CD4-positive, alpha-beta T cell (primary cell): ENCODE data around the gene KNDC1. TPM values are rescaled to one million over a fixed set of nuclear protein-coding genes. Genes with fewer than 3 reads are reported as not detected.

Experiments used
- ATAC-seq: fragments of 200-7000 bp; cut with Tn5 transposase; one replicate; pipeline ENCODE4 v1.10.0; 2022; ENCODE audit warnings: mild to moderate bottlenecking; ENCODE audit not compliant: poor library complexity
- CTCF ChIA-PET: fragments of 350-600 bp; sonication (Branson Sonifier 250); formaldehyde crosslinking; loops from one replicate; lab custom pipeline; 2021; ENCODE audit warnings: antibody characterized with exemption, inconsistent platforms; lab: Charles Lee
- POLR2A ChIA-PET: fragments of 350-600 bp; sonication (Branson Sonifier 250); formaldehyde crosslinking; loops from one replicate; lab custom pipeline; 2021; ENCODE audit warnings: antibody characterized with exemption, inconsistent platforms; lab: Charles Lee
- DNase-seq, 14 experiments: peaks; one replicate each; pipeline ENCODE4 v3.0.0-alpha.2; 2013 to 2020; ENCODE audit warnings: mixed read lengths in 2 of 14
- H3K27ac ChIP-seq, 2 donors: one replicate each; pipeline versions ENCODE4 v1.5.1 to v1.7.0; 2013; ENCODE audit warnings: low read length in 2 of 2, low read depth in 1 of 2, mild to moderate bottlenecking in 1 of 2
- H3K27me3 ChIP-seq, 2 experiments: 1 replicate in 1 of 2; 2 replicates in 1 of 2; pipeline versions ENCODE4 v1.6.1 to v1.7.0; 2013; ENCODE audit warnings: low read length in 2 of 2, control low read depth in 1 of 2, mild to moderate bottlenecking in 1 of 2, moderate library complexity in 1 of 2; ENCODE audit not compliant: insufficient read depth in 2 of 2, control insufficient read depth in 1 of 2
- H3K36me3 ChIP-seq: one replicate; pipeline ENCODE4 v1.6.1; 2013; ENCODE audit warnings: low read length, control low read depth; ENCODE audit not compliant: insufficient read depth
- H3K4me1 ChIP-seq: one replicate; pipeline ENCODE4 v1.6.1; 2013; ENCODE audit warnings: low read length, control low read depth; ENCODE audit not compliant: insufficient read depth
- H3K4me3 ChIP-seq: one replicate; pipeline ENCODE4 v1.5.1; 2013; ENCODE audit warnings: mild to moderate bottlenecking, low read length, moderate library complexity
- H3K9me3 ChIP-seq, 2 experiments: 1 replicate in 1 of 2; 2 replicates in 1 of 2; pipeline versions ENCODE4 v1.6.1 to v1.7.0; 2013; ENCODE audit warnings: low read length in 2 of 2, mild to moderate bottlenecking in 2 of 2, control low read depth in 1 of 2, moderate library complexity in 1 of 2; ENCODE audit not compliant: control insufficient read depth in 1 of 2, insufficient read depth in 1 of 2
- H3K27ac Mint-ChIP-seq: one replicate; pipeline ENCODE4 v1.8.0; 2020; ENCODE audit warnings: mixed read lengths
- H3K27me3 Mint-ChIP-seq: one replicate; pipeline ENCODE4 v1.8.0; 2021; ENCODE audit warnings: mixed read lengths
- H3K36me3 Mint-ChIP-seq: one replicate; pipeline ENCODE4 v1.8.0; 2021; ENCODE audit warnings: low read depth, mixed read lengths
- H3K4me1 Mint-ChIP-seq: one replicate; pipeline ENCODE4 v1.8.0; 2021; ENCODE audit warnings: low read depth, mixed read lengths
- H3K4me3 Mint-ChIP-seq: one replicate; pipeline ENCODE4 v1.8.0; 2020; ENCODE audit warnings: mild to moderate bottlenecking, mixed read lengths
- H3K9me3 Mint-ChIP-seq: one replicate; pipeline ENCODE4 v1.8.0; 2020; ENCODE audit warnings: mixed read lengths
- CTCF ChIP-seq: fragments of 200-600 bp; IDR thresholded peaks from one replicate; pipeline ENCODE4 v1.8.0; 2022; ENCODE audit warnings: antibody characterized with exemption, mild to moderate bottlenecking
- intact Hi-C, 2 experiments: fragments of 100-400 bp; cut with DNase I in 1 of 2; cut with micrococcal nuclease in 1 of 2; formaldehyde crosslinking; loops; one replicate each; pipeline versions ENCODE4 v1.15.1 to v1.9.0; 2023 to 2025; cut with DNase I, micrococcal nuclease
- total RNA-seq, 174 experiments: library from RNA in 2 of 174; stranded (reverse) in 2 of 174; gene quantifications; one replicate each; pipeline ENCODE4 v1.2.3 and lab custom pipeline; 2021 to 2026

Gene KNDC1
- total RNA-seq, 2 experiments from 2014 or later, result not detected

GRCh38 chr10:133200621-133201031 lies 40.6 kb downstream of the KNDC1 start:
- DNase-seq, result no peak
- Histone ChIP-seq H3K4me3 (no peak overlapping the region), H3K27ac (no peak overlapping the region), H3K9me3 (peaks cover 0 to 3% of the 10 kb centered on the region in 2 experiments), H3K4me1 (no peaks in the 10 kb centered on the region), H3K36me3 (no peaks in the 10 kb centered on the region), H3K27me3 (no peaks in the 10 kb centered on the region)
- Mint-ChIP-seq H3K4me3 (no peak overlapping the region), H3K27ac (no peak overlapping the region), H3K27me3 (no peaks in the 10 kb centered on the region), H3K36me3 (no peaks in the 10 kb centered on the region), H3K4me1 (no peaks in the 10 kb centered on the region), H3K9me3 (no peaks in the 10 kb centered on the region)
- CTCF ChIA-PET, result no interaction called here
- TF ChIP-seq CTCF, result no peak
- POLR2A ChIA-PET, result no interaction called here
- intact Hi-C loops, result no loop called here
- ATAC-seq, result no peak

- H3K4me1 ChIP-seq, result no peaks in the 10 kb centered on the region
- Mint-ChIP-seq H3K27me3 (no peaks in the 10 kb centered on the region), H3K27ac (no peak overlapping the region), H3K4me1 (no peaks in the 10 kb centered on the region), H3K9me3 (no peaks in the 10 kb centered on the region), H3K36me3 (no peaks in the 10 kb centered on the region), H3K4me3 (no peak overlapping the region)
- H3K27me3 ChIP-seq, result no peaks in the 10 kb centered on the region
- H3K27ac ChIP-seq, result no peak overlapping the region
- no peaks in the 10 kb centered on the region for H3K9me3 ChIP-seq
- CTCF ChIA-PET, result no interaction called here
- POLR2A ChIA-PET, result no interaction called here
- DNase-seq, result no peak
- H3K4me3 ChIP-seq, result no peak overlapping the region
- intact Hi-C loops, result no loop called here
- H3K36me3 ChIP-seq, result no peaks in the 10 kb centered on the region
- TF ChIP-seq CTCF, result no peak
- no peak for ATAC-seq
Observed at GRCh38 chr10:133201151-133201947, 41.3 kb downstream of the KNDC1 start.

GRCh38 chr10:133201948-133202725 lies 42.1 kb downstream of the KNDC1 start:
- Mint-ChIP-seq H3K27ac (no peak overlapping the region), H3K36me3 (no peaks in the 10 kb centered on the region), H3K4me3 (no peak overlapping the region), H3K27me3 (no peaks in the 10 kb centered on the region), H3K9me3 (no peaks in the 10 kb centered on the region), H3K4me1 (no peaks in the 10 kb centered on the region)
- Histone ChIP-seq H3K4me3 (no peak overlapping the region), H3K27ac (no peak overlapping the region), H3K4me1 (no peaks in the 10 kb centered on the region), H3K36me3 (no peaks in the 10 kb centered on the region), H3K9me3 (no peaks in the 10 kb centered on the region), H3K27me3 (no peaks in the 10 kb centered on the region)
- ATAC-seq (no peak), DNase-seq (no peak)
- ChIA-PET CTCF (no interaction called here), POLR2A (no interaction called here)
- TF ChIP-seq CTCF, result no peak
- intact Hi-C loops, result no loop called here
